Gastroesophageal sphincter (tissue), 4 donors: ENCODE results near the gene F10. TPM values are rescaled to one million over a fixed set of nuclear protein-coding genes. Genes with fewer than 3 reads are reported as not detected.

Experiments
- ATAC-seq: fragments of 150-250 bp; one replicate; pipeline ENCODE4 v1.9.1; 2016; ENCODE audit warnings: mild to moderate bottlenecking, moderate library complexity
- H3K27ac ChIP-seq, 4 donors: fragments of 200-600 bp; sonication (generic) in 3 of 4; 1 replicate in 3 of 4; 2 replicates in 1 of 4; pipeline ENCODE4 v1.5.1; 2016 to 2019
- H3K27me3 ChIP-seq: fragments of 200-600 bp; sonication (generic); one replicate; pipeline ENCODE4 v1.5.1; 2019
- H3K36me3 ChIP-seq, 2 donors: fragments of 200-600 bp; sonication (generic); one replicate each; pipeline ENCODE4 v1.5.1; 2019; ENCODE audit warnings: control low read depth in 1 of 2
- H3K4me1 ChIP-seq, 3 donors: fragments of 200-600 bp; sonication (generic); 1 replicate in 2 of 3; 2 replicates in 1 of 3; pipeline ENCODE4 v1.5.1; 2016 to 2019; ENCODE audit warnings: control low read depth in 2 of 3
- H3K4me3 ChIP-seq, 2 donors: fragments of 200-600 bp; sonication (generic); one replicate each; pipeline ENCODE4 v1.5.1; 2019; ENCODE audit warnings: mild to moderate bottlenecking in 1 of 2, moderate library complexity in 1 of 2
- H3K9me3 ChIP-seq, 3 donors: fragments of 200-600 bp; sonication (generic); one replicate each; pipeline ENCODE4 v1.5.1; 2017 to 2019; ENCODE audit warnings: control low read depth in 2 of 3
- EP300 ChIP-seq: sonication (generic); formaldehyde crosslinking; IDR thresholded peaks from one replicate; pipeline ENCODE4 v1.6.1; 2017; ENCODE audit warnings: antibody characterized with exemption, mild to moderate bottlenecking
- POLR2A ChIP-seq, 2 donors: fragments of 450-650 bp; IDR thresholded peaks; one replicate each; pipeline ENCODE4 v1.6.1; 2017; ENCODE audit warnings: antibody characterized with exemption in 2 of 2, mild to moderate bottlenecking in 2 of 2, moderate library complexity in 1 of 2
- POLR2AphosphoS5 ChIP-seq: sonication (generic); formaldehyde crosslinking; IDR thresholded peaks from one replicate; pipeline ENCODE4 v1.6.1; 2017; ENCODE audit warnings: antibody characterized with exemption
- WGBS, 2 donors: methylation state at CpG; one replicate each; pipeline ENCODE4 v1.1.5; 2018; ENCODE audit warnings: low coverage in 1 of 2; 5-methylcytosine and 5-hydroxymethylcytosine counted together
- total RNA-seq, 4 donors: library from RNA; depleted of rRNA; stranded (reverse); fragments of >200 nt; gene quantifications; one replicate each; pipeline ENCODE4 v1.1.0, GENCODE V29; 2016
- TF ChIP-seq, protein P1 (sequence below), 4 experiments: fragments of 200-600 bp in 2 of 4; fragments of 450-650 bp in 2 of 4; sonication (generic) in 1 of 4; IDR thresholded peaks; one replicate each; pipeline ENCODE4 v1.5.1; 2017 to 2019; ENCODE audit warnings: antibody characterized with exemption in 4 of 4, mild to moderate bottlenecking in 2 of 4, moderate library complexity in 2 of 4

F10 gene
- total RNA-seq, 4 donors from 2014 or later = 6.9 to 51.7 (median 12.0) TPM

DNA sequence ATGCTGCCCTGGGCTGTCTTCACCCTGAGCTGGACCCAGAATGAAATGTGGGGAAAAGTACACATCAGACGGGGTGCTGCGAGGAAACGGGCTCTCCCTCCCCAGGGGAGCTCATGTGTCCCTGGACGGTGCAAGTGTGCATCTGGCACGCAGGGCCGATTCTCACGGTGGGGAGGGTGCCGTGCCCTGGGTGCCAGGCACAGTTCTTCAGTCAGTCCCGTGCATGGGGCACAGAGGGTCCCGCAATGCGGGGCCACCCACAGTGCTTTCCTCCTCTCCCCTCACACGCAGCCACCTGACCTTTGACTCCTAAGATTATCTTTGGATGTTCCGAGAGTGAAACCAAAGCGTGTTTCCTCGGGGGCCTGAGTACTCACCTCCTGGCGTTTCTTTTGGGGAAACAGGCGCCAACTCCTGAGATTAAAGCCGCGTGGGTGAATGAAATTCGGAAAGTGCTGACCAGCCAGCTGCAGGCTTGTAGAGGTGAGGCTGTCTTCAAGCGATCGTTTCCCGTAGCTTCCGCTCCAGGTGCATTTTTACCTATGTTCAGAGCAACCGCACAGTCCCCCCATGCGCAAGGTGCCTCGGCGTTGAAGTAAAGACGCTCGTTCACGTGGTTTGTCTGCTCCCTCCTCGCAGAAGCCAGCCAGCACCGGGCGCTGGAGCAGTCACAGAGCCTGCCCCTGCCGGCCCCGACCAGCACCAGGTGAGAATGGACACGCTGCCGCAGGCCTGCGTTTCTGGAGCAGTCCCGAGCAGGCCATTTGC is 34.5 kb upstream of the F10 start:
- WGBS, 2 donors = 40 to 100% methylated on average over 1 to 3 of the region's 40 CpGs

GRCh38 chr13:113088691-113089020 is 33.9 kb upstream of the F10 start:
- no peaks in the 10 kb centered on the region for H3K9me3 ChIP-seq
- TF ChIP-seq POLR2AphosphoS5 = no peak
- TF ChIP-seq POLR2A (IDR thresholded peaks at IDR 0.05) = no peak
- peaks cover 30% of the 10 kb centered on the region for H3K27me3 ChIP-seq
- peaks cover 0 to 4% (median 0%) of the 10 kb centered on the region in 3 donors for H3K4me1 ChIP-seq
- 66% methylated on average over 9 of the region's 17 CpGs; no CpG with 5 or more reads in 1 of the 2 donors for WGBS, 2 donors
- H3K4me3 ChIP-seq = no peak overlapping the region
- ATAC-seq = no peak
- peaks cover 0 to 20% of the 10 kb centered on the region in 2 donors for H3K36me3 ChIP-seq
- no peak overlapping the region for H3K27ac ChIP-seq

More for the DNA sequence above, 34.5 kb upstream of the F10 start:
- Histone ChIP-seq H3K27me3 (peaks cover 30% of the 10 kb centered on the region), H3K27ac (no peak overlapping the region), H3K9me3 (no peaks in the 10 kb centered on the region), H3K36me3 (peaks cover 0 to 20% of the 10 kb centered on the region in 2 donors), H3K4me3 (no peak overlapping the region), H3K4me1 (peaks cover 0 to 4% (median 0%) of the 10 kb centered on the region in 3 donors)
- TF ChIP-seq, protein P1, sequence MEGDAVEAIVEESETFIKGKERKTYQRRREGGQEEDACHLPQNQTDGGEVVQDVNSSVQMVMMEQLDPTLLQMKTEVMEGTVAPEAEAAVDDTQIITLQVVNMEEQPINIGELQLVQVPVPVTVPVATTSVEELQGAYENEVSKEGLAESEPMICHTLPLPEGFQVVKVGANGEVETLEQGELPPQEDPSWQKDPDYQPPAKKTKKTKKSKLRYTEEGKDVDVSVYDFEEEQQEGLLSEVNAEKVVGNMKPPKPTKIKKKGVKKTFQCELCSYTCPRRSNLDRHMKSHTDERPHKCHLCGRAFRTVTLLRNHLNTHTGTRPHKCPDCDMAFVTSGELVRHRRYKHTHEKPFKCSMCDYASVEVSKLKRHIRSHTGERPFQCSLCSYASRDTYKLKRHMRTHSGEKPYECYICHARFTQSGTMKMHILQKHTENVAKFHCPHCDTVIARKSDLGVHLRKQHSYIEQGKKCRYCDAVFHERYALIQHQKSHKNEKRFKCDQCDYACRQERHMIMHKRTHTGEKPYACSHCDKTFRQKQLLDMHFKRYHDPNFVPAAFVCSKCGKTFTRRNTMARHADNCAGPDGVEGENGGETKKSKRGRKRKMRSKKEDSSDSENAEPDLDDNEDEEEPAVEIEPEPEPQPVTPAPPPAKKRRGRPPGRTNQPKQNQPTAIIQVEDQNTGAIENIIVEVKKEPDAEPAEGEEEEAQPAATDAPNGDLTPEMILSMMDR (IDR thresholded peaks at IDR 0.05) = no peak
- TF ChIP-seq POLR2A (IDR thresholded peaks at IDR 0.05) (no peak), EP300 (no peak), POLR2AphosphoS5 (no peak)
- no peak for ATAC-seq

DNA sequence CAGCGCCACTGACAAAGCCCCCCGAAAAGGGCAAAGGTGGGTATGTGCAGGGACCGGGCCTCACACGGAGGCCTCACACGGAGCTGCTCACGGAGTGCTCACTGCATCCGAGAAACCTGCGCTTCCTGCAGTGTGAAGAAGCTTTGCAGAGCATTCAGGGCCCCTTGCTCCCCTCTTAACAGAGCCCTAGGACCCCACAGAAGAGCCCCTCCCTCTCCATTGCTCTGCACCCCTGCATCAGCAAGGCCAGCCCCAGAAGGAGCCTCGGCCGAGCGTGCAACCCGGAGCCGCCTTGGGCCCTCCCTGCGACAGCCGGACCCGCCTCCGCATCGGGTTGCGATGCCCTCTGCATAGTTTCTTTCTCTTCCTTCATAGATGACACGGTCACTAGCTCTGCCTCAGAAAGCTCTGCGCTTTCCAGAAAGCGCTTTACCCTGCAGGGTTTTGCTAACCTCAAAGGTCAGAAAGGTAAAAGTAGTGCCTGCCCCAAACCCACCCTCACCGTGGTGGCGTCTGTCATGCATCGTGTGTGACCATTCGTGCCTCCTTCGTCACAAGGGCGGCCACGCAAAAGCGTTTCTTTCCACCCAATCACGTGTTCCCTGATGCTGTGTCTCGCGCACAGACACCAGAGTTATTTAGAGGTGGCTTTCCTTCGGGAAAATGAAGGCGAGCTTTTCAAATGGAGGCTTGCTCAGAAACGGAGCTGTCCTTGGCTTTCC is 32.7 kb upstream of the F10 start:
- no peak overlapping the region for H3K27ac ChIP-seq
- H3K9me3 ChIP-seq = no peaks in the 10 kb centered on the region
- H3K4me3 ChIP-seq = no peak overlapping the region
- TF ChIP-seq EP300 (no peak), POLR2AphosphoS5 (no peak), POLR2A (IDR thresholded peaks at IDR 0.05) (no peak)
- TF ChIP-seq, protein P1 (IDR thresholded peaks at IDR 0.05) = no peak
- H3K27me3 ChIP-seq = peaks cover 40% of the 10 kb centered on the region
- ATAC-seq = no peak
- H3K4me1 ChIP-seq = no peaks in the 10 kb centered on the region
- WGBS, 2 donors = 80 to 88% methylated on average over 10 to 25 of the region's 36 CpGs
- H3K36me3 ChIP-seq = peaks cover 0 to 20% of the 10 kb centered on the region in 2 donors

- TF ChIP-seq, protein P1 (IDR thresholded peaks at IDR 0.05) = no peak
- TF ChIP-seq POLR2AphosphoS5 = no peak
- no peak for TF ChIP-seq POLR2A (IDR thresholded peaks at IDR 0.05)
- no peak for TF ChIP-seq EP300
- no peak overlapping the region for H3K27ac ChIP-seq
- WGBS, 2 donors = no CpG with 5 or more reads among the region's 13 CpGs
- H3K36me3 ChIP-seq = peaks cover 0 to 20% of the 10 kb centered on the region in 2 donors
- no peaks in the 10 kb centered on the region for H3K9me3 ChIP-seq
- H3K4me3 ChIP-seq = no peak overlapping the region
- ATAC-seq = no peak
- peaks cover 45% of the 10 kb centered on the region for H3K27me3 ChIP-seq
- no peaks in the 10 kb centered on the region for H3K4me1 ChIP-seq
These were observed 32.2 kb upstream of the F10 start for GRCh38 chr13:113090415-113090770.

DNA sequence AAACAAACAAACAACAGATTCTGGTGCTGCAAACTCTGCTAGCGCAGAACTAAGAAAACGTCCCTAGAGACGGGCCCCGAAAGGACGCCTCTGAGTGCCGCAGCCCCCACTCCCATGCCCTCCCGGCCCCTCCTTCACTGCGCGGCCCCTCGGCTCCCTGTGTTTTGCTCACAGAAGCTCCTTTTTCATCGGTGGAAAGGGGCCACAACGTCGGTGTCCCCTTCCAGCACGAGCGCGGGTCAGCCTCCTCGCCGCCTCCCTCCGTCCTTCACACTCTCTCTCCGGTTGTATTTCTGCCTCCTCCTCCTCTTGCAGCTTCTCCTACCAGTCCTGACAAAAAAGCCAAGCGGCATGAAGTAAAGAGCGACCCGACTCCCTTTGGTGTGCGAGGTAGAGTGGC is 31.8 kb upstream of the F10 start:
- peaks cover 48% of the 10 kb centered on the region for H3K27me3 ChIP-seq
- H3K4me3 ChIP-seq = no peak overlapping the region
- H3K9me3 ChIP-seq = no peaks in the 10 kb centered on the region
- no peak for ATAC-seq
- TF ChIP-seq POLR2AphosphoS5 (no peak), EP300 (no peak), POLR2A (IDR thresholded peaks at IDR 0.05) (no peak)
- TF ChIP-seq, protein P1 (IDR thresholded peaks at IDR 0.05) = no peak
- peaks cover 0 to 20% of the 10 kb centered on the region in 2 donors for H3K36me3 ChIP-seq
- H3K27ac ChIP-seq = no peak overlapping the region
- H3K4me1 ChIP-seq = no peaks in the 10 kb centered on the region
- 85 to 90% methylated on average over 14 to 21 of the region's 24 CpGs for WGBS, 2 donors
